Prostate gland (tissue), 2 donors: ENCODE results near the gene PTPRM. TPM values are rescaled to one million over a fixed set of nuclear protein-coding genes. Genes with fewer than 3 reads are reported as not detected.
A peak's percentile ranks its signal among the peaks of the same experiment; 100 is the strongest.

Experiments used
- DNase-seq: peaks from one replicate; pipeline ENCODE4 v3.0.0-alpha.2; 2019; ENCODE audit warnings: low spot score
- H3K27ac ChIP-seq, 2 donors: fragments of 200-600 bp; sonication (generic); 2 replicates each; pipeline ENCODE4 v1.5.1; 2017 to 2019
- H3K27me3 ChIP-seq: fragments of 200-600 bp; sonication (generic); replicated peaks from 2 replicates; pipeline ENCODE4 v1.5.1; 2019; ENCODE audit not compliant: insufficient read depth
- H3K36me3 ChIP-seq, 2 donors: fragments of 200-600 bp; sonication (generic); 1 replicate in 1 of 2; 2 replicates in 1 of 2; pipeline versions ENCODE4 v1.5.1 to v1.8.1; 2017 to 2019
- H3K4me1 ChIP-seq: fragments of 200-600 bp; sonication (generic); replicated peaks from 2 replicates; pipeline ENCODE4 v1.5.1; 2019
- H3K4me3 ChIP-seq, 2 donors: fragments of 200-600 bp; sonication (generic); 2 replicates each; pipeline ENCODE4 v1.5.1; 2017 to 2019
- H3K9me3 ChIP-seq: fragments of 200-600 bp; sonication (generic); 2 replicates; pipeline ENCODE4 v1.5.1; 2017
- CTCF ChIP-seq, 4 experiments: fragments of 200-600 bp in 2 of 4; fragments of 450-650 bp in 2 of 4; sonication (generic) in 2 of 4; IDR thresholded peaks; 1 replicate in 3 of 4; 2 replicates in 1 of 4; pipeline ENCODE4 v1.5.1; 2016 to 2019; ENCODE audit warnings: antibody characterized with exemption in 4 of 4, mild to moderate bottlenecking in 2 of 4, moderate library complexity in 2 of 4
- POLR2A ChIP-seq: fragments of 450-650 bp; IDR thresholded peaks from one replicate; pipeline ENCODE4 v1.6.1; 2016; ENCODE audit warnings: antibody characterized with exemption, mild to moderate bottlenecking
- POLR2AphosphoS5 ChIP-seq: sonication (generic); formaldehyde crosslinking; IDR thresholded peaks from one replicate; pipeline ENCODE4 v1.6.1; 2017; ENCODE audit warnings: antibody characterized with exemption
- WGBS: methylation state at CpG from one replicate; pipeline ENCODE4 v1.1.5; 2018; 5-methylcytosine and 5-hydroxymethylcytosine counted together
- intact Hi-C: fragments of 100-400 bp; cut with DNase I; formaldehyde crosslinking; loops from one replicate; pipeline ENCODE4 v1.14.2; 2022
- total RNA-seq, 2 donors: library from RNA; depleted of rRNA; stranded (reverse); fragments of >200 nt; gene quantifications; one replicate each; pipeline ENCODE4 v1.1.0, GENCODE V29; 2016

PTPRM gene
- total RNA-seq, 2 donors from 2014 or later, result 32.9 to 92.6 TPM

DNA sequence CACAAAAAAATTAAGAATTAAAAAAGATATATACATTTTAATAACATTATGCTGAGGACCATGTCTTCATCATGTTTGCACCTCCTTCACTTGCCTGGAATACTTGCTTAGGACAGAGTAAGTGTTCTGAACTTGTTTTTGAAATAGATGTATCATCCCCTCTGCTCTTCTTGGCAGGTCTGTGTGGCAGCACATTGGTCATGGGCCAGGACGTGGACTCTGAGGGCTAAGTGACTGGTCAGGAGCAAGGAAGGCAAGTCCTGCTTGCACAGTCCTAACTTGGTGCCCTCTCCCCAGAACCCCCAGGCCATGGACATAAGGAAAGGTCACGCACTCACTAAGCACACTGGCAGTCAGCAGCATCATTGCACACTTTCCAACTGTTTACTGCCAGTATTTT, 95.8 kb downstream of the PTPRM start:
- intact Hi-C loops, result no loop called here

DNA sequence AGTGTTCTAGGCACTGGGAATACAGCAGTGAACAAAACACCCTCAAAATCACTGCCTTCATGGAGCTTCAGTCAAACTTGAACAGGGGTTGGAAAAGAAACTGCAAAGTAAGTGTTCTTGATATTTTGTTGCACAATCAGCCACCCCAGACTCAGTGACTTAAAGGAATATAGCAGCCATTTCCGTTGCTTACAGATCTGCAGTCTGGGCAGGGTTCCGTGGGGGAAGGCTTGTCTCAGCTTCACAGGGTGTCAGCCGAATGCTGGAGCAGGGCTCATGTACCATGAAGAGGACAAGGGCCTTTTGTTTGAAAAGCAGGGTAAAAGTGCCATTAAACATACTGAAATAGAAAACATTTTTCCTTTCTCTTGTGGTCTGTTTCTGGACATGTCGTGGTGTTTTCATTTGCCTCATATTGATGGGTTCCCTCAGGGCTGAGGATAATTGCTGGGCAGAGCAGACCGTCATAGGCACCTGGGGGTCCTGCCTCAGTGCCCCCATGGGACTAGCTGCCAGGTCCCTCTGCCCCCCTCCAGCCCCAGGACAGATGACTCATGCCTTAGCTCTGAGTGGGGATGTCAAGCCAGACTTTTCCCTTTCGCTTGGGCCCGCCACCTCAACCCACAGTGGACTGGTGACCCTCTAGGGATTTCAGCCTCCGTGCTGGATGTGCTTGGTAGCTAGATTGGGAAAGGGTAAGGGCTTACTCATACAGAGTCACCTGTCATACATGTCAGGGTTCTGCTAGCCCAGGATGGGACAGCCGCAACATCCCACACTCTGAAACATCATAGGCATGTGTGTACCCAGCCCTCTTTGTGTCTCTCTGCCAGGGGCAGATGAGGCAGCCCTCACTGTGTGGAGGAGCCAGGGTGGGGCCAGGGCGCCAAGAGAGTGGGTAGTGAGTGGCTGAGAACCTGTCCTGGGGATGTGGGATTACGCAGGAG, 96.5 kb downstream of the PTPRM start:
- no peaks in the 10 kb centered on the region for H3K36me3 ChIP-seq
- no peak for DNase-seq
- TF ChIP-seq POLR2A (no peak), POLR2AphosphoS5 (no peak)
- no peaks in the 10 kb centered on the region for H3K27me3 ChIP-seq
- no peak overlapping the region for H3K27ac ChIP-seq
- no peak overlapping the region for H3K4me3 ChIP-seq
- no peaks in the 10 kb centered on the region for H3K4me1 ChIP-seq
- 89% methylated on average over 11 of the region's 11 CpGs for WGBS
- no peaks in the 10 kb centered on the region for H3K9me3 ChIP-seq
- intact Hi-C loops, result no loop called here

More for the DNA sequence above, 95.8 kb downstream of the PTPRM start:
- no peak overlapping the region for H3K4me3 ChIP-seq
- no peaks in the 10 kb centered on the region for H3K36me3 ChIP-seq
- TF ChIP-seq CTCF (IDR thresholded peaks at IDR 0.05), result no peak
- TF ChIP-seq POLR2AphosphoS5, result no peak
- TF ChIP-seq POLR2A, result no peak
- H3K27me3 ChIP-seq, result no peaks in the 10 kb centered on the region
- H3K4me1 ChIP-seq, result no peaks in the 10 kb centered on the region
- no peak for DNase-seq
- 88% methylated on average over 2 of the region's 2 CpGs for WGBS
- H3K9me3 ChIP-seq, result no peaks in the 10 kb centered on the region
- H3K27ac ChIP-seq, result no peak overlapping the region

DNA sequence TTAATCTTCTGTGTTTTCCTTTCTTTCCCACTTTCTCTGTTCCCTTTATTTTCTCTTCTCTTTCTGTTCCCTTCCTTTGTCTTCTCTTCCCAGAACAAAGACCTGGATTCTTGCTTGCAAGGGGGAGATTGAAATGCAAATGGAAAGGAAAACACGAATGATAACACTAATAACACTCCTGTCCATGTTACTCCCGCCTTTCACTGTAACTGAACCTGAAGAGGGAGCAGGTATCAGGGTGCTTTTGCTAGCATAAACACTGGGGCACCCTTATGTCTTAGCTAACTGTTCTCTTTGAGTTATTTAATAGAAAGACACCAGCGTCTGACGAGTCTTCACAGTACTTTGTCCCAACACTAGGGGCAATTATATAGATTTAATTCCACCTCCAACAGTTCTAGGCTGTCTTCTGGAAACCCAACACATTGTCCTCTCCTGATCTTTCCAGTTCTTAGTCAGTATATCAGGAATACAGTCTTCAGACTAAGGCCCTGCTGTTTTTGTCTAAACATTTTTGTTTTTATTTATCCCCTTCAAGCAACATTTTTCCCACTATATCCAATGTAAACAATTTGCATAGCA, 99.2 kb downstream of the PTPRM start:
- Histone ChIP-seq H3K4me3 (no peak overlapping the region), H3K27ac (no peak overlapping the region), H3K4me1 (no peaks in the 10 kb centered on the region), H3K36me3 (no peaks in the 10 kb centered on the region), H3K9me3 (no peaks in the 10 kb centered on the region), H3K27me3 (no peaks in the 10 kb centered on the region)
- intact Hi-C loops, result no loop called here
- TF ChIP-seq CTCF (IDR thresholded peaks at IDR 0.05) (peak in 1 of 4 experiments; percentile 15), POLR2AphosphoS5 (no peak)
- WGBS, result 85% methylated on average over 4 of the region's 4 CpGs
- no peak for DNase-seq

DNA sequence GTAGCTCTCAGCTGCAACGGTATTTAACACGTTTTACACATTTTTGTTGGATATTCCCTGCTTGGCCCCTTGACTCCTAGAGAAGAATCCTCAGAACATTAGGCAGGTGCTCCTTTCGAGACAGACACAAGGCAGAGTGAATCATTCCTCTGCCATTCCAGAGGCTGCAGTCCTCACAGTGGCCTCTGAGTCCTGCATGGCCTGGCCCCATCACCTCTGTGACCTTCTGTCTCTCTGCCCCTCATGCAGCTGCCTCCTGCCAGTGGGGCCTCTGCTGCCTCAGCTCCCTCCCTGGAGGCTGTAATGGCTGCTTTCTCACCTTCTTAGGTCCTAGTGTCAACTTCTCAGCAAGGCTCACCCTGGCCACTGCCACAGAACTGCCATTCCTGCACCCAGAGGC, 101.3 kb downstream of the PTPRM start:
- DNase-seq, result no peak
- Histone ChIP-seq H3K4me3 (no peak overlapping the region), H3K4me1 (no peaks in the 10 kb centered on the region), H3K9me3 (no peaks in the 10 kb centered on the region), H3K27ac (no peak overlapping the region), H3K27me3 (no peaks in the 10 kb centered on the region), H3K36me3 (no peaks in the 10 kb centered on the region)
- intact Hi-C loops, result no loop called here
- TF ChIP-seq CTCF (IDR thresholded peaks at IDR 0.05) (no peak), POLR2AphosphoS5 (no peak), POLR2A (no peak)
- WGBS, result 96% methylated on average over 3 of the region's 3 CpGs

DNA sequence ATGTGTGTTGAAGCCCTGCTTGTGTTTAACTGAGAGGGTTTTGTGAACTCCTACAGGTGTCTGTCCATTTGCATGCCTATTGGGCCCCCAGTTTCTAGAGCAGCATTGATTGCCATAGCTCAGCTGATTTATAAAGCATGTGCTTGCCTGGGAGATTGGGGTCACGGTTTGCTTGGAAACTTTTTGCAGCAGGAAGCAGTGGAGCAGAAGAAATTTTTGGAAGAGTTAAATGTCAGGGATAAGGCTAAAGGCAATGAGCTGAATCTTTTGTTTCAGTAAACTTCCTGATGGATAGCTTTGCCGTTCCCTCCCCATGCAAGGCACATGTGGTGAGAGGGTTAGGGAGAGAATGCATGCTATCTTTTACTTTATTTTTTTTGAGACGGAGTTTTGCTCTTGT, 102.2 kb downstream of the PTPRM start:
- Histone ChIP-seq H3K27ac (no peak overlapping the region), H3K4me3 (no peak overlapping the region), H3K4me1 (no peaks in the 10 kb centered on the region), H3K36me3 (no peaks in the 10 kb centered on the region), H3K9me3 (no peaks in the 10 kb centered on the region), H3K27me3 (no peaks in the 10 kb centered on the region)
- TF ChIP-seq POLR2A (no peak), POLR2AphosphoS5 (no peak), CTCF (IDR thresholded peaks at IDR 0.05) (no peak)
- WGBS, result 91% methylated on average over 3 of the region's 3 CpGs
- DNase-seq, result no peak
- intact Hi-C loops, result no loop called here
